Mucosa of descending colon (tissue), 3 donors: ENCODE results near the gene SHOC1. TPM values are rescaled to one million over a fixed set of nuclear protein-coding genes. Genes with fewer than 3 reads are reported as not detected.
"Not testable (repeated sequence)": the region's sequence is repeated elsewhere in the genome, so short reads cannot be mapped to it uniquely, and the experiment has no call there.

Experiments
- ATAC-seq: fragments of 200-7000 bp; cut with Tn5 transposase; one replicate; pipeline ENCODE4 v1.9.1; 2020; ENCODE audit warnings: mild to moderate bottlenecking, moderate library complexity
- DNase-seq, 3 donors: peaks; one replicate each; pipeline ENCODE4 v3.0.0-alpha.2; 2020
- H3K36me3 ChIP-seq: fragments of 200-600 bp; one replicate; pipeline ENCODE4 v1.8.0; 2021; ENCODE audit warnings: low read depth, mild to moderate bottlenecking
- H3K4me1 ChIP-seq: fragments of 200-600 bp; one replicate; pipeline ENCODE4 v1.8.0; 2021; ENCODE audit warnings: low read depth, mild to moderate bottlenecking
- H3K4me3 ChIP-seq: fragments of 200-600 bp; one replicate; pipeline ENCODE4 v1.8.0; 2021; ENCODE audit warnings: mild to moderate bottlenecking
- H3K9me3 ChIP-seq: fragments of 200-600 bp; one replicate; pipeline ENCODE4 v1.8.0; 2021; ENCODE audit warnings: mild to moderate bottlenecking
- CTCF ChIP-seq: fragments of 200-600 bp; IDR thresholded peaks from one replicate; pipeline ENCODE4 v1.8.0; 2022; ENCODE audit warnings: antibody characterized with exemption, mild to moderate bottlenecking
- intact Hi-C, 2 donors: fragments of 100-400 bp; cut with DNase I in 1 of 2; cut with micrococcal nuclease in 1 of 2; formaldehyde crosslinking; loops; one replicate each; pipeline versions ENCODE4 v1.11.0 to v1.11.1; 2022; cut with DNase I, micrococcal nuclease
- total RNA-seq, 3 donors: library from RNA; stranded (reverse); fragmentation: NEBNext Ultra II Directional in 2 of 3; extraction: Animal tissue kit (Norgen Biotek cat#: 25700) in 2 of 3; gene quantifications; one replicate each; pipeline versions ENCODE4 v1.2.1 to v1.2.4, GENCODE V29; 2021 to 2023
- donor health status: DM: no; HTN: no; CAD: no; lungs with moderate emphysema.
- donor health status: DM: no; HTN: no; CAD: no.
- donor health status: DM: no; HTN: yes; CAD: no.

SHOC1 gene
- total RNA-seq, 3 donors from 2014 or later: not detected

GRCh38 chr9:111798786-111799185 is 4.0 kb upstream of the SHOC1 start:
- Histone ChIP-seq H3K36me3 (no peaks in the 10 kb centered on the region), H3K4me3 (no peak overlapping the region), H3K9me3 (no peaks in the 10 kb centered on the region), H3K4me1 (no peaks in the 10 kb centered on the region)
- TF ChIP-seq CTCF: no peak
- intact Hi-C loops: no loop called here
- DNase-seq (no peak), ATAC-seq (no peak)

GRCh38 chr9:111795557-111795839 is 761 bp upstream of the SHOC1 start:
- intact Hi-C loops: no loop called here
- no peak overlapping the region for H3K4me3 ChIP-seq
- ATAC-seq: no peak

GRCh38 chr9:111791821-111792220 is 2.9 kb downstream of the SHOC1 start:
- H3K4me1 ChIP-seq, H3K4me3 ChIP-seq, intact Hi-C loops, ATAC-seq, DNase-seq, H3K9me3 ChIP-seq, H3K36me3 ChIP-seq: not testable (repeated sequence)

More at GRCh38 chr9:111795557-111795839, 761 bp upstream of the SHOC1 start:
- H3K36me3 ChIP-seq: no peaks in the 10 kb centered on the region
- no peak for TF ChIP-seq CTCF
- DNase-seq: no peak
- no peaks in the 10 kb centered on the region for H3K9me3 ChIP-seq
- no peaks in the 10 kb centered on the region for H3K4me1 ChIP-seq

- Histone ChIP-seq H3K36me3 (no peaks in the 10 kb centered on the region), H3K4me3 (no peak overlapping the region), H3K9me3 (peaks cover 3% of the 10 kb centered on the region), H3K4me1 (no peaks in the 10 kb centered on the region)
- no peak for TF ChIP-seq CTCF
- DNase-seq (no peak), ATAC-seq (no peak)
- intact Hi-C loops: no loop called here
Observed at GRCh38 chr9:111789881-111790280, 4.9 kb downstream of the SHOC1 start.

- TF ChIP-seq CTCF: no peak
- ATAC-seq (no peak), DNase-seq (no peak)
- peaks cover 3% of the 10 kb centered on the region for H3K9me3 ChIP-seq
- intact Hi-C loops: no loop called here
- no peak overlapping the region for H3K4me3 ChIP-seq
- H3K4me1 ChIP-seq: no peaks in the 10 kb centered on the region
- no peaks in the 10 kb centered on the region for H3K36me3 ChIP-seq
Observed at GRCh38 chr9:111783857-111784256, 10.9 kb downstream of the SHOC1 start.

GRCh38 chr9:111783424-111783823 is 11.3 kb downstream of the SHOC1 start:
- no peak overlapping the region for H3K4me3 ChIP-seq
- peaks cover 3% of the 10 kb centered on the region for H3K9me3 ChIP-seq
- TF ChIP-seq CTCF: no peak
- intact Hi-C loops: no loop called here
- no peak for DNase-seq
- H3K36me3 ChIP-seq: no peaks in the 10 kb centered on the region
- H3K4me1 ChIP-seq: no peaks in the 10 kb centered on the region
- no peak for ATAC-seq
